Caco-2 (cell line): ENCODE measurements around the gene RSPH9. TPM values are rescaled to one million over a fixed set of nuclear protein-coding genes. Genes with fewer than 3 reads are reported as not detected.
"Not testable (repeated sequence)": the region's sequence is repeated elsewhere in the genome, so short reads cannot be mapped to it uniquely, and the experiment has no call there.

Source experiments
- BruUV-seq: library from RNA; stranded (reverse); fragments of 400-500 nt; replicated peaks from 2 replicates; lab custom pipeline; 2021; lab: Mats Ljungman, UMichigan
- CTCF ChIA-PET: fragments of 300-600 bp; sonication (Branson Sonifier 250); formaldehyde crosslinking; loops from one replicate; lab custom pipeline; 2022; ENCODE audit warnings: antibody characterized with exemption; lab: Charles Lee
- POLR2A ChIA-PET: fragments of 300-600 bp; sonication (Branson Sonifier 250); formaldehyde crosslinking; loops from one replicate; lab custom pipeline; 2022; ENCODE audit warnings: antibody characterized with exemption; lab: Charles Lee
- DNase-seq, 2 experiments: peaks; one replicate each; pipeline versions ENCODE4 v3.0.0 to v3.0.0-alpha.2; 2020 to 2022
- H3K27me3 ChIP-seq: replicated peaks from 2 replicates; pipeline ENCODE4 v1.6.0; 2011; ENCODE audit warnings: low read length; ENCODE audit not compliant: control insufficient read depth, insufficient read depth
- H3K36me3 ChIP-seq: 2 replicates; pipeline ENCODE4 v1.5.1; 2011; ENCODE audit warnings: low read length; ENCODE audit not compliant: control insufficient read depth, insufficient read depth
- H3K4me1 ChIP-seq: fragments of 250-450 bp; sonication (Bioruptor Pico); 2 replicates; pipeline ENCODE4 v1.5.1; 2020; ENCODE audit warnings: mild to moderate bottlenecking
- H3K4me3 ChIP-seq: 2 replicates; pipeline ENCODE4 v1.5.1; 2011; ENCODE audit warnings: low read depth, mild to moderate bottlenecking, control low read depth, low read length
- H3K9me3 ChIP-seq: fragments of 250-450 bp; sonication (Bioruptor Pico); 2 replicates; pipeline ENCODE4 v1.5.1; 2020; ENCODE audit warnings: mild to moderate bottlenecking, moderate library complexity
- H3K27ac Mint-ChIP-seq: one replicate; pipeline ENCODE4 v1.8.0; 2022; ENCODE audit warnings: mixed read lengths; ENCODE audit not compliant: unreplicated experiment
- H3K27me3 Mint-ChIP-seq: one replicate; pipeline ENCODE4 v1.8.0; 2022; ENCODE audit warnings: mixed read lengths; ENCODE audit not compliant: insufficient read depth, unreplicated experiment
- H3K36me3 Mint-ChIP-seq: one replicate; pipeline ENCODE4 v1.8.0; 2022; ENCODE audit warnings: mild to moderate bottlenecking, mixed read lengths; ENCODE audit not compliant: insufficient read depth, unreplicated experiment
- H3K4me1 Mint-ChIP-seq: one replicate; pipeline ENCODE4 v1.8.0; 2022; ENCODE audit warnings: low read depth, mixed read lengths; ENCODE audit not compliant: unreplicated experiment
- H3K4me3 Mint-ChIP-seq: one replicate; pipeline ENCODE4 v1.8.0; 2022; ENCODE audit warnings: mild to moderate bottlenecking, moderate library complexity, mixed read lengths; ENCODE audit not compliant: unreplicated experiment
- H3K9me3 Mint-ChIP-seq: one replicate; pipeline ENCODE4 v1.8.0; 2022; ENCODE audit warnings: mixed read lengths; ENCODE audit not compliant: unreplicated experiment
- CTCF ChIP-seq, 2 experiments: fragments of 200-600 bp in 1 of 2; IDR thresholded peaks; 1 replicate in 1 of 2; 2 replicates in 1 of 2; pipeline versions ENCODE4 v1.5.1 to v1.8.0; 2011 to 2022; ENCODE audit warnings: antibody characterized with exemption in 1 of 2, control low read depth in 1 of 2, inconsistent platforms in 1 of 2, low read depth in 1 of 2, low read length in 1 of 2, mild to moderate bottlenecking in 1 of 2, moderate library complexity in 1 of 2; ENCODE audit not compliant: insufficient read depth in 1 of 2, severe bottlenecking in 1 of 2, unreplicated experiment in 1 of 2
- intact Hi-C: fragments of 100-400 bp; cut with micrococcal nuclease; formaldehyde crosslinking; loops from one replicate; pipeline ENCODE4 v1.10.0; 2022; ENCODE audit not compliant: unreplicated experiment
- total RNA-seq: library from RNA; stranded (reverse); gene quantifications from 2 replicates; pipeline ENCODE4 v1.2.3, GENCODE V29; 2022

The RSPH9 gene
- total RNA-seq, 1 experiment from 2014 or later: not detected

DNA sequence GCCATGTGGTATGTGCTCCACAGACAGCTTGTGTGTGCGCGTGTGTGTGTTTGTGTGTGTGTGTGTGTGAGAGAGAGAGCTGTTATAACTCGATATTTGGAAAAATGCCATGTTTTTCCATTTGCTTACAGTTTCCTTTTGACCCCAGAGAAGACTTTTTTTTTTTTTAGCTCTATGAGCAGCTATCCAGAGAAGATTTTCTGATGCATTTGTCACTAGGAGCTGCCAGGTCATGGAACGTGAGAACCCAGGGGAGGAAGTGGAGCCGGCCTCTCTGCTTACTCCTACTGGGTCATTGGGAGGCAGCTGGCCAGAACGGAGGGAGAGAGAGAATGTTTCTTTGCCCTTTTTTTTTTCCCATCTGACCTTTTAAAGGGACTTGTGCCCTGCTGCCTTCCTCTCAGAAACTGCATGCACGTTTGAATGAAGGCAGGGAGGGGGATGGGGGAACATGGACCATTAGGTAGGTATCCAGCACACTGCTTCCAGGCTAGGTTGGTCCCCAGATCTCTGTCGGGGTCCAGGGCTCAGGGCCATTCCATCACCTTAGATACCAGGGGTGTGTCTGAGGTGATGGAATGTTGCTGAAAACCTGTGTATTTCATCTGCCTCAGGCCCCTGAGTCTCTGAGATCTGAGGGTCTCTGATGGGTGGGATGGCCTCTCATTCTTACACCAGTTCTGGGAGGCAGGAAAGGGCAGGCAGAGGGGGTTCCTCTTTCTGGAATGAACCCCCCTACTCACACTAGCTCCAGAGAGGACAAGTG, 53.9 kb downstream of the RSPH9 start:
- H3K4me3 ChIP-seq: no peak overlapping the region
- H3K27me3 Mint-ChIP-seq: no peaks in the 10 kb centered on the region
- H3K4me1 ChIP-seq: peaks cover 32% of the 10 kb centered on the region
- ChIA-PET POLR2A (no interaction called here), CTCF (no interaction called here)
- BruUV-seq: no TSS peak
- H3K4me1 Mint-ChIP-seq: peaks cover 27% of the 10 kb centered on the region
- H3K9me3 Mint-ChIP-seq: no peaks in the 10 kb centered on the region
- no peaks in the 10 kb centered on the region for H3K36me3 ChIP-seq
- no peaks in the 10 kb centered on the region for H3K9me3 ChIP-seq
- no peak overlapping the region for H3K4me3 Mint-ChIP-seq
- H3K36me3 Mint-ChIP-seq: no peaks in the 10 kb centered on the region
- no peaks in the 10 kb centered on the region for H3K27me3 ChIP-seq
- intact Hi-C loops: no loop called here
- TF ChIP-seq CTCF (IDR thresholded peaks at IDR 0.05; ENCODE audit: insufficient read depth in 1 of 2, low read depth in 1 of 2, low read length in 1 of 2, severe bottlenecking in 1 of 2, unreplicated experiment in 1 of 2): no peak
- H3K27ac Mint-ChIP-seq: no peak overlapping the region
- no peak for DNase-seq

- intact Hi-C loops: no loop called here
Measured at GRCh38 chr6:43699564-43700186, 54.8 kb downstream of the RSPH9 start.

DNA sequence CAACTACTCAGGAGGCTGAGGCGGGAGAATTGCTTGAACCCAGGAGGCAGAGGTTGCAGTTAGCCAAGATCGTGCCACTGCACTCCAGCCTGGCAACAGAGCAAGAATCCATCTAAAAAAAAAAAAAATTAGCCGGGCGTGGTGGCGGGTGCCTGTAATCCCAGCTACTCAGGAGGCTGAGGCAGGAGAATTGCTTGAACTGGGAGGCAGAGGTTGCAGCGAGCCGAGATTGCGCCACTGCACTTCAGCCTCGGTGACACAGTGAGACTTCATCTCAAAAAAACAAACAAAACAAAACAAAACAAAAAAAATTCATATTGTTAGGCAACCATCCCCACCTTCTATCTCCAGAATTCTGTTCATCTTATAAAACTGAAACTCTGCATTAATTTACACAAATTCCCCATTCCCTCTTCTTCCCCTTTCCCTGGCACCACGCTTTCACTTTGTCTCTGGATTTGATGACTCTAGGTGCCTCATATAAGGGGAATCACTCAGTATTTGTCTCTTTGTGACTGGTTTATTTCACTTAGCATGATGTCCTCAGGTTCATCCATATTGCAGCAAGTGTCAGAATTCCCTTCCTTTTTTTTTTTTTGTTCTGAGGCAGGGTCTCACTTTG, 56.2 kb downstream of the RSPH9 start:
- H3K27me3 ChIP-seq, H3K36me3 ChIP-seq, BruUV-seq, DNase-seq, H3K4me3 ChIP-seq, H3K27ac Mint-ChIP-seq, H3K27me3 Mint-ChIP-seq, POLR2A ChIA-PET, H3K4me3 Mint-ChIP-seq, H3K9me3 Mint-ChIP-seq, H3K9me3 ChIP-seq, intact Hi-C loops, CTCF ChIA-PET, H3K36me3 Mint-ChIP-seq: not testable (repeated sequence)
- H3K4me1 Mint-ChIP-seq: peaks cover 39% of the 10 kb centered on the region
- H3K4me1 ChIP-seq: peaks cover 33% of the 10 kb centered on the region

More at GRCh38 chr6:43699564-43700186, 54.8 kb downstream of the RSPH9 start:
- Histone ChIP-seq H3K4me3 (no peak overlapping the region), H3K4me1 (peaks cover 34% of the 10 kb centered on the region), H3K9me3 (no peaks in the 10 kb centered on the region), H3K36me3 (no peaks in the 10 kb centered on the region), H3K27me3 (no peaks in the 10 kb centered on the region)
- no peaks in the 10 kb centered on the region for H3K9me3 Mint-ChIP-seq
- no peak for DNase-seq
- TF ChIP-seq CTCF (IDR thresholded peaks at IDR 0.05; ENCODE audit: insufficient read depth in 1 of 2, low read depth in 1 of 2, low read length in 1 of 2, severe bottlenecking in 1 of 2, unreplicated experiment in 1 of 2): no peak
- no peaks in the 10 kb centered on the region for H3K36me3 Mint-ChIP-seq
- CTCF ChIA-PET: no interaction called here
- peaks cover 28% of the 10 kb centered on the region for H3K4me1 Mint-ChIP-seq
- POLR2A ChIA-PET: no interaction called here
- no TSS peak for BruUV-seq
- H3K4me3 Mint-ChIP-seq: peak overlapping the region; percentile 6
- H3K27ac Mint-ChIP-seq: peak overlapping the region; percentile 45
- H3K27me3 Mint-ChIP-seq: no peaks in the 10 kb centered on the region
